GM23248 (cell line): ENCODE data around the gene NPAS3. TPM values are rescaled to one million over a fixed set of nuclear protein-coding genes. Genes with fewer than 3 reads are reported as not detected.

ENCODE experiments used
- DNase-seq: peaks from one replicate; pipeline ENCODE4 v3.0.0-alpha.2; 2015
- H2AFZ ChIP-seq: fragments of 200-600 bp; sonication (generic); 2 replicates; pipeline ENCODE4 v1.6.1; 2016; ENCODE audit warnings: antibody characterized with exemption
- H3F3A ChIP-seq: fragments of 200-600 bp; sonication (generic); 2 replicates; pipeline ENCODE4 v1.6.1; 2016; ENCODE audit warnings: mild to moderate bottlenecking, antibody characterized with exemption, mixed run types; ENCODE audit not compliant: insufficient read depth
- H3K27ac ChIP-seq: fragments of 200-600 bp; sonication (generic); 2 replicates; pipeline ENCODE4 v1.5.1; 2016; ENCODE audit warnings: mild to moderate bottlenecking
- H3K27me3 ChIP-seq: fragments of 200-600 bp; sonication (generic); replicated peaks from 2 replicates; pipeline ENCODE4 v1.6.1; 2016; ENCODE audit warnings: mild to moderate bottlenecking; ENCODE audit not compliant: insufficient read depth
- H3K36me3 ChIP-seq: fragments of 200-600 bp; sonication (generic); 2 replicates; pipeline ENCODE4 v1.6.1; 2016; ENCODE audit warnings: low read depth, mild to moderate bottlenecking
- H3K4me1 ChIP-seq: fragments of 200-600 bp; sonication (generic); 2 replicates; pipeline ENCODE4 v1.6.1; 2016; ENCODE audit warnings: mild to moderate bottlenecking; ENCODE audit not compliant: insufficient read depth
- H3K4me2 ChIP-seq: fragments of 200-600 bp; sonication (generic); one replicate; pipeline ENCODE4 v1.6.1; 2016; ENCODE audit warnings: mild to moderate bottlenecking; ENCODE audit not compliant: unreplicated experiment
- H3K4me3 ChIP-seq: fragments of 200-600 bp; sonication (generic); 2 replicates; pipeline ENCODE4 v1.5.1; 2016; ENCODE audit warnings: mild to moderate bottlenecking
- H3K79me2 ChIP-seq: fragments of 200-600 bp; sonication (generic); 2 replicates; pipeline ENCODE4 v1.6.1; 2016; ENCODE audit warnings: mild to moderate bottlenecking; ENCODE audit not compliant: insufficient read depth
- H3K9ac ChIP-seq: fragments of 200-600 bp; sonication (generic); 2 replicates; pipeline ENCODE4 v1.6.1; 2016; ENCODE audit warnings: mild to moderate bottlenecking
- H3K9me2 ChIP-seq: fragments of 200-600 bp; sonication (generic); 2 replicates; pipeline ENCODE4 v1.6.1; 2016; ENCODE audit warnings: mixed run types, mild to moderate bottlenecking, moderate library complexity; ENCODE audit not compliant: insufficient read depth
- H3K9me3 ChIP-seq: fragments of 200-600 bp; sonication (generic); one replicate; pipeline ENCODE4 v1.6.1; 2017; ENCODE audit warnings: low read depth
- H4K20me1 ChIP-seq: fragments of 200-600 bp; sonication (generic); 2 replicates; pipeline ENCODE4 v1.6.0; 2016; ENCODE audit not compliant: insufficient read depth
- EZH2 ChIP-seq: fragments of 200-600 bp; sonication (generic); IDR thresholded peaks from 2 replicates; pipeline ENCODE4 v1.6.1; 2018; ENCODE audit warnings: antibody characterized with exemption, mild to moderate bottlenecking; ENCODE audit not compliant: insufficient read depth, poor library complexity, severe bottlenecking
- EZH2phosphoT487 ChIP-seq: fragments of 200-600 bp; sonication (generic); IDR thresholded peaks from 2 replicates; pipeline ENCODE4 v1.6.1; 2018; ENCODE audit warnings: antibody characterized with exemption, moderate library complexity, mild to moderate bottlenecking, low read depth; ENCODE audit not compliant: insufficient read depth
- WGBS, 2 experiments: methylation state at CpG; one replicate each; pipeline ENCODE4 v1.1.6; 2015 to 2017; ENCODE audit warnings: low lambda C conversion rate in 2 of 2, low coverage in 1 of 2; ENCODE audit errors: missing lambda C conversion rate in 2 of 2; 5-methylcytosine and 5-hydroxymethylcytosine counted together
- in situ Hi-C: fragments of 300-500 bp; cut with MboI; formaldehyde crosslinking; loops from 2 replicates; pipeline ENCODE4 v1.15.0; 2020
- polyA plus RNA-seq: library from polyadenylated mRNA; unstranded; fragments of >200 nt; fragmentation: Nextera tagmentation; extraction: Ambion mirVana; gene quantifications from 2 replicates; pipeline ENCODE4 v1.2.1, GENCODE V29; 2016
- total RNA-seq: library from RNA; depleted of rRNA; stranded (reverse); fragments of >200 nt; shearing (Covaris generic); gene quantifications from 2 replicates; pipeline ENCODE4 v1.2.3, GENCODE V29; 2014

NPAS3 gene
- total and polyA plus RNA-seq, 2 experiments from 2014 or later = 0.65 TPM; not detected in 1

DNA sequence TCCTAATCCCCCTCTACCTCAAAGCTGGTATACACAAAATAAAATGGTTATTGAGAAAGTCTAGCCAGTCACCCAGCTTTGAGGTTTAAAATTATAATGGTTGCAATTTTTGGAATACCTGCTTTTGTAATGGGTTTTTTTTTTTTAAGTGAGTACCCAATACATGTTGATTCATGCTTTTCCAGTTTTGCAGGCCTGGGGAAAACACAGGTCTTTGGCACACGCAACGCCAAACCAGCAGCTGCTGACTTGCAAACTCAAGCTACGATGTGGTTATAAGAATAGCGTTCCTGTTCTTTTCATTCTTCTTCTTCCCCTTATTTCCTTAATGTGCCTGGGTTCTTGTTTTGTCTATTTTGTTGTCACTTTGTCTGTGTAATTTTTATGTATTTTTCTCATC, 779.2 kb downstream of the NPAS3 start:
- Histone ChIP-seq H2AFZ (no peak overlapping the region), H3K27ac (no peak overlapping the region), H3K9me3 (no peaks in the 10 kb centered on the region), H3K9me2 (no peaks in the 10 kb centered on the region), H4K20me1 (no peaks in the 10 kb centered on the region), H3K4me2 (no peak overlapping the region), H3K4me3 (no peak overlapping the region), H3K36me3 (no peaks in the 10 kb centered on the region), H3F3A (no peaks in the 10 kb centered on the region), H3K4me1 (peaks cover 8% of the 10 kb centered on the region), H3K27me3 (no peaks in the 10 kb centered on the region), H3K9ac (no peak overlapping the region), H3K79me2 (no peaks in the 10 kb centered on the region)
- in situ Hi-C loops = no loop called here
- 97 to 100% methylated on average over 4 of the region's 4 CpGs for WGBS, 2 experiments
- no peak for TF ChIP-seq EZH2phosphoT487
- TF ChIP-seq EZH2 = no peak
- DNase-seq = no peak

DNA sequence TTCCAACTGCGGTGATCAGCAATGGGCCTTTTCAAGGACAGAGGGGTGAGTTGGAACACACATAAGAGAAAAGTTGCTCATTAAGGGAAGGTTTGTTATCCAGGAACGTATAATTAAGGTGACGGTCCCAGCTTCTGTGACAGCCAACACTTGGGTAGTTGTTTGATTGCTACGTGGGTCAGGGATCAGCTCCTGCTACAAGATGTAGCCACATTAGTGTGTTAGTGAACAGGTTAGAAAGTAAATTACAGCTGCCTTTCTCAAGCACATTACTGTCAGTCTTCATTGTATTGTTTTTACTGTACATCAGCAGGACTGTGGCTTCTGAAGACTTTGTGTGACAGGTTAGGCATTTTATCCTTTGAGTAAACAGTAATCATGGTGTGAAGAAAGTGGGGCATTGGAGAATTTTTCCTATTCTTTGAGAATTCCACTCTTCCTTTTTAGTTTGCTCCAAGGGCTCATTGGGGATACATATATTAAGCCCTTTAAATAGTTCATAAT, 781.7 kb downstream of the NPAS3 start:
- Histone ChIP-seq H3K9me3 (no peaks in the 10 kb centered on the region), H3K27ac (no peak overlapping the region), H3K4me2 (no peak overlapping the region), H3F3A (no peaks in the 10 kb centered on the region), H2AFZ (no peak overlapping the region), H4K20me1 (no peaks in the 10 kb centered on the region), H3K27me3 (no peaks in the 10 kb centered on the region), H3K9me2 (no peaks in the 10 kb centered on the region), H3K9ac (no peak overlapping the region), H3K36me3 (no peaks in the 10 kb centered on the region), H3K79me2 (no peaks in the 10 kb centered on the region), H3K4me1 (peaks cover under 1% of the 10 kb centered on the region; the same call in 1 of the 2 replicates), H3K4me3 (no peak overlapping the region)
- in situ Hi-C loops = no loop called here
- no peak for DNase-seq
- 74 to 79% methylated on average over 4 of the region's 4 CpGs for WGBS, 2 experiments
- TF ChIP-seq EZH2phosphoT487 = no peak
- no peak for TF ChIP-seq EZH2

DNA sequence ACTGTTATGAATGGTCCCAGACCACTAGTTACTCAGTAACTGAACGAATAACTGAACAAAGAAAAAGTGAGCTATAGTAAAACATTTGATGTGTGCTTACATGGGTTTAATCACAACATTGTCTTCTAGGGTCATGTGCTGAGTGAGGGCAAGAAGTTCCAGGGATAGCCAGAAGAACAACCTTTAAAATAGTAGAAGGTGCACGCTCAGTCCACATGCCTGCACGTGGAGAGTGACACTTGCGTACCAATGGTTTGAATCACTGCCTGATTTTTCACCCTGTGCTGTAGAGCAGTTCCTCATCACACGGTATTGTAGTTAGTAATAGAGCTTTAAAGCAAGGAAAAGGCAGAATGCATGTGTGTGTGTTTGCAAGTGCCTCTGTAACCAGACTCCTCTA, 788.0 kb downstream of the NPAS3 start:
- no peaks in the 10 kb centered on the region for H4K20me1 ChIP-seq
- no peak for TF ChIP-seq EZH2
- TF ChIP-seq EZH2phosphoT487 = no peak
- 66 to 71% methylated on average over 5 of the region's 5 CpGs for WGBS, 2 experiments
- no peak overlapping the region for H3K9ac ChIP-seq
- no peaks in the 10 kb centered on the region for H3K36me3 ChIP-seq
- H3K9me3 ChIP-seq = no peaks in the 10 kb centered on the region
- no peaks in the 10 kb centered on the region for H3K9me2 ChIP-seq
- in situ Hi-C loops = no loop called here
- H2AFZ ChIP-seq = no peak overlapping the region
- H3K4me1 ChIP-seq = no peaks in the 10 kb centered on the region
- no peaks in the 10 kb centered on the region for H3K27me3 ChIP-seq
- no peaks in the 10 kb centered on the region for H3K79me2 ChIP-seq
- no peak overlapping the region for H3K4me2 ChIP-seq
- DNase-seq = no peak
- H3F3A ChIP-seq = no peaks in the 10 kb centered on the region
- H3K4me3 ChIP-seq = no peak overlapping the region
- H3K27ac ChIP-seq = no peak overlapping the region

DNA sequence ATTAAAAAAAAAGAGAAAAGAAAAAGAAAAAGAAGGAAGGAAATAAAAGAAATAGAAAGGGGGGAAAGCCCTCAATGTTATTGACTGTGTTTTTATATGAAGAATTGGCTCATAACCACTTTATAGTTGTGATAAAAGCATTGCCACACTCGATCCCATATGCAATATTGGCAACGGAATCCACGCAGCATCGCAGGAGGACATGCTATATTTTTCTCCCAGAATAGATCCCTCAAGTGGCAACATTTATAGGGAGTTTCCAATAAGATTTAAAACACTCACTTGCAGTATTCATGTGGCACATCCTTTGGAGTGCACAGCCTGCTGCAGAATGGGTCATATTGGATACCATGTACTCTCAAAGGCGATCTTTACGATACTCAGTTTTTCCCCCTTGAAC, 788.9 kb downstream of the NPAS3 start:
- no peaks in the 10 kb centered on the region for H3F3A ChIP-seq
- in situ Hi-C loops = no loop called here
- H3K4me3 ChIP-seq = no peak overlapping the region
- no peaks in the 10 kb centered on the region for H3K27me3 ChIP-seq
- H2AFZ ChIP-seq = no peak overlapping the region
- H3K4me2 ChIP-seq = no peak overlapping the region
- H3K36me3 ChIP-seq = no peaks in the 10 kb centered on the region
- no peaks in the 10 kb centered on the region for H4K20me1 ChIP-seq
- no peak overlapping the region for H3K9ac ChIP-seq
- WGBS, 2 experiments = 77 to 87% methylated on average over 6 of the region's 6 CpGs
- H3K9me2 ChIP-seq = no peaks in the 10 kb centered on the region
- H3K4me1 ChIP-seq = no peaks in the 10 kb centered on the region
- no peak for DNase-seq
- TF ChIP-seq EZH2 (no peak), EZH2phosphoT487 (no peak)
- no peaks in the 10 kb centered on the region for H3K79me2 ChIP-seq
- no peak overlapping the region for H3K27ac ChIP-seq
- no peaks in the 10 kb centered on the region for H3K9me3 ChIP-seq

DNA sequence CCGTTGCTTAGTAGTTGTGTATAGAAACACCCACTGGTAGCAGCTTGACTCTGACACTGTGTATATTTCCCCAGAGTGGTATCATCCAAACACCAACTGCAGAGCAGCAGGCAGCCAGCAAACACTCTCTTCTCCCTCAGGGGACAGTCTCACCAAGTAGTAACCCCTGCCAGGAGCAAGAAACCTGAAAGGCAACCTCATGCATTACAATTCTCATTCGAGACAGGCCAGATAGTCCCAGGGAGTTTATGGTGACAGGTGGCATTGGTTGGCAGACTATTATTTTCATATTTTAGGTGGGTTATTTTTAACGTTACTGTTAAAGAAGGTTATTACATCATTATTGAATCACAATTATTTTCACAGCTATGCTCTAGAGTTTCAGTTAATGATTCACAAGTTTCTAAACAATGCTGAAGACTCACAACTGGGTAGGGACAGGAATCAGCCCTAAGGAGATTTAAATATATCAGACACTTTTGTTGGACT, 789.4 kb downstream of the NPAS3 start:
- Histone ChIP-seq H3K4me2 (no peak overlapping the region), H3F3A (no peaks in the 10 kb centered on the region), H3K9ac (no peak overlapping the region), H2AFZ (no peak overlapping the region), H4K20me1 (no peaks in the 10 kb centered on the region), H3K9me2 (no peaks in the 10 kb centered on the region), H3K79me2 (no peaks in the 10 kb centered on the region), H3K9me3 (no peaks in the 10 kb centered on the region), H3K27ac (no peak overlapping the region), H3K36me3 (no peaks in the 10 kb centered on the region), H3K4me3 (no peak overlapping the region), H3K27me3 (no peaks in the 10 kb centered on the region), H3K4me1 (no peaks in the 10 kb centered on the region)
- in situ Hi-C loops = no loop called here
- TF ChIP-seq EZH2 = no peak
- DNase-seq = no peak
- WGBS, 2 experiments = 50 to 57% methylated on average over 3 of the region's 3 CpGs
